Naive thymus-derived CD4-positive, alpha-beta T cell (primary cell): Measurements from ENCODE around the gene TTC29. TPM values are rescaled to one million over a fixed set of nuclear protein-coding genes. Genes with fewer than 3 reads are reported as not detected.

Experiments
- ATAC-seq: fragments of 150-1000 bp; cut with Tn5 transposase; 2 replicates; pipeline ENCODE4 v1.10.0; 2021; ENCODE audit warnings: mild to moderate bottlenecking, moderate library complexity
- CTCF ChIA-PET: fragments of 350-600 bp; sonication (Branson Sonifier 250); formaldehyde crosslinking; loops from one replicate; lab custom pipeline; 2021; ENCODE audit warnings: antibody characterized with exemption; lab: Charles Lee
- POLR2A ChIA-PET: fragments of 350-600 bp; sonication (Branson Sonifier 250); formaldehyde crosslinking; loops from one replicate; lab custom pipeline; 2021; ENCODE audit warnings: antibody characterized with exemption, inconsistent platforms; lab: Charles Lee
- DNase-seq, 9 donors: peaks; one replicate each; pipeline versions ENCODE4 v3.0.0 to v3.0.0-alpha.2; 2020 to 2022; ENCODE audit warnings: mixed read lengths in 1 of 9
- H3K27ac ChIP-seq: one replicate; pipeline ENCODE4 v1.7.0; 2013; ENCODE audit warnings: mild to moderate bottlenecking, low read depth, low read length, moderate library complexity
- H3K27me3 ChIP-seq, 2 donors: one replicate each; pipeline ENCODE4 v1.7.0; 2013; ENCODE audit warnings: low read length in 2 of 2, mild to moderate bottlenecking in 2 of 2, moderate library complexity in 2 of 2; ENCODE audit not compliant: control insufficient read depth in 2 of 2, insufficient read depth in 2 of 2
- H3K36me3 ChIP-seq, 3 experiments: 1 replicate in 2 of 3; 2 replicates in 1 of 3; pipeline ENCODE4 v1.7.0; 2013; ENCODE audit warnings: low read length in 3 of 3, mild to moderate bottlenecking in 3 of 3, moderate library complexity in 1 of 3; ENCODE audit not compliant: insufficient read depth in 3 of 3, control insufficient read depth in 2 of 3
- H3K4me1 ChIP-seq, 2 donors: one replicate each; pipeline ENCODE4 v1.7.0; 2013; ENCODE audit warnings: low read length in 2 of 2, mild to moderate bottlenecking in 2 of 2, moderate library complexity in 1 of 2; ENCODE audit not compliant: control insufficient read depth in 2 of 2, insufficient read depth in 2 of 2
- H3K4me3 ChIP-seq: 2 replicates; pipeline ENCODE4 v1.7.0; 2013; ENCODE audit warnings: mild to moderate bottlenecking, low read length
- H3K9me3 ChIP-seq, 3 experiments: 1 replicate in 2 of 3; 2 replicates in 1 of 3; pipeline ENCODE4 v1.7.0; 2013; ENCODE audit warnings: low read length in 3 of 3; ENCODE audit not compliant: control insufficient read depth in 2 of 3
- H3K27ac Mint-ChIP-seq, 9 donors: one replicate each; pipeline ENCODE4 v1.8.0; 2020 to 2022; ENCODE audit warnings: mixed read lengths in 9 of 9, mild to moderate bottlenecking in 8 of 9, moderate library complexity in 5 of 9, inconsistent platforms in 2 of 9
- H3K27me3 Mint-ChIP-seq, 5 donors: one replicate each; pipeline ENCODE4 v1.8.0; 2021 to 2022; ENCODE audit warnings: mixed read lengths in 5 of 5, mild to moderate bottlenecking in 1 of 5
- H3K36me3 Mint-ChIP-seq, 5 donors: one replicate each; pipeline ENCODE4 v1.8.0; 2020 to 2022; ENCODE audit warnings: mixed read lengths in 5 of 5, mild to moderate bottlenecking in 3 of 5, inconsistent platforms in 1 of 5
- H3K4me1 Mint-ChIP-seq, 7 donors: one replicate each; pipeline ENCODE4 v1.8.0; 2020 to 2022; ENCODE audit warnings: mixed read lengths in 7 of 7, mild to moderate bottlenecking in 3 of 7, inconsistent platforms in 1 of 7
- H3K4me3 Mint-ChIP-seq, 10 donors: one replicate each; pipeline ENCODE4 v1.8.0; 2020 to 2022; ENCODE audit warnings: mild to moderate bottlenecking in 10 of 10, mixed read lengths in 10 of 10, moderate library complexity in 6 of 10, inconsistent platforms in 2 of 10
- H3K9me3 Mint-ChIP-seq, 11 donors: one replicate each; pipeline ENCODE4 v1.8.0; 2020 to 2022; ENCODE audit warnings: mixed read lengths in 11 of 11, mild to moderate bottlenecking in 4 of 11, inconsistent platforms in 1 of 11, moderate library complexity in 1 of 11
- intact Hi-C, 2 donors: fragments of 100-400 bp; cut with micrococcal nuclease; formaldehyde crosslinking; loops; one replicate each; pipeline ENCODE4 v1.15.1; 2023
- polyA plus RNA-seq, 2 donors: library from polyadenylated mRNA; unstranded; fragments of 300-500 nt; fragmentation: Illumina TruSeq; gene quantifications; one replicate each; pipeline ENCODE4 v1.2.3, GENCODE V29; 2021
- total RNA-seq, 6 experiments: library from RNA in 5 of 6; stranded (reverse) in 5 of 6; gene quantifications; 1 replicate in 5 of 6; 2 replicates in 1 of 6; pipeline ENCODE4 v1.2.3 and lab custom pipeline; 2021 to 2026

TTC29 gene
- total and polyA plus RNA-seq, 7 experiments from 2014 or later, result not detected

DNA sequence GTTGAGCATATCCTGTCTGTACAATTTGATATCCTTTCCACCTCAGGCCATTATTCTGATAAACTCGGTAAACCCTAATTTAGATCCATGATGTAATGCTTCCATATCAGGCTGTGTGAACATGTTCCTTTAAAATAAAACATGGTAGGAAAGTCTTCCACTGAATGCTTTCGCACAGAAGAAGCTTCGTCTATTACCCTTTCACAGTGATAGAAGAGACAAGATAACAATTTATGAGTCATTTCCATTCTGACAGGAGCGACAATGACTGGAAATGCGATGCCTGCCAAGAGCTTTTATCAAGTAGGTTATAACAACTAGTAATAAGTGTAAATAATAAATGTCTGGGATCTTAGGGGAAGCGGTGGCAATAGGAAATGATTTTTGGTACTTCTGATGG, 98.8 kb downstream of the TTC29 start:
- intact Hi-C loops, result no loop called here
- ATAC-seq, result no peak
- no peak overlapping the region for H3K4me3 Mint-ChIP-seq
- no peak for DNase-seq
- no peaks in the 10 kb centered on the region for H3K27me3 ChIP-seq
- H3K27me3 Mint-ChIP-seq, result peaks cover 0 to 21% (median 0%) of the 10 kb centered on the region in 5 donors
- ChIA-PET POLR2A (no interaction called here), CTCF (no interaction called here)
- H3K9me3 Mint-ChIP-seq, result peaks cover 0 to 5% (median 0%) of the 10 kb centered on the region in 11 donors
- no peak overlapping the region for H3K4me3 ChIP-seq
- H3K36me3 Mint-ChIP-seq, result no peaks in the 10 kb centered on the region
- H3K27ac ChIP-seq, result no peak overlapping the region
- H3K4me1 Mint-ChIP-seq, result no peaks in the 10 kb centered on the region
- H3K4me1 ChIP-seq, result no peaks in the 10 kb centered on the region
- no peaks in the 10 kb centered on the region for H3K36me3 ChIP-seq
- H3K27ac Mint-ChIP-seq, result no peak overlapping the region
- no peaks in the 10 kb centered on the region for H3K9me3 ChIP-seq

DNA sequence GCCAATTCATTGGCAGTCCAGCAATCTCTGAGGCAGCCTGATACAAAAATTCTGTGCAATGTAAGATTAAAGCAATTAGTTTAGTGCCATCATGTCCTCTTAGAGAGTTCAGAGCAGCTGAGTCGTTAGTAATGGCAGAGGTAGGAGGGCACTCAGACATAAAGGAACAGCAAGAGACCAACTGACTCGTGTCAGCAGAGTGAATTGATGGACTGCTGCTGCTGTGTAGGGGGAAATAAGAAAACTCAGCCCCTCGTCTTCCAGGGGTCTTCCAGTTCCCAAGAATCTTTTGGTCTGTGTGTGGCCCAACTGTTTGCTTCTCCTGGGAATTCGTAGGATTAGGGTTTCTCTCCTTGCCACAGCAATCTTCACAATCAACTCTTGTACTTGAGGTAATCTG, 100.9 kb downstream of the TTC29 start:
- Histone ChIP-seq H3K4me3 (no peak overlapping the region), H3K36me3 (no peaks in the 10 kb centered on the region), H3K4me1 (no peaks in the 10 kb centered on the region), H3K9me3 (no peaks in the 10 kb centered on the region), H3K27me3 (no peaks in the 10 kb centered on the region), H3K27ac (no peak overlapping the region)
- ChIA-PET POLR2A (no interaction called here), CTCF (no interaction called here)
- no peak for DNase-seq
- Mint-ChIP-seq H3K4me1 (no peaks in the 10 kb centered on the region), H3K9me3 (peaks cover 0 to 2% (median 0%) of the 10 kb centered on the region in 11 donors), H3K36me3 (no peaks in the 10 kb centered on the region), H3K27ac (no peak overlapping the region), H3K27me3 (peaks cover 0 to 20% (median 0%) of the 10 kb centered on the region in 5 donors), H3K4me3 (no peak overlapping the region)
- no peak for ATAC-seq
- intact Hi-C loops, result no loop called here

DNA sequence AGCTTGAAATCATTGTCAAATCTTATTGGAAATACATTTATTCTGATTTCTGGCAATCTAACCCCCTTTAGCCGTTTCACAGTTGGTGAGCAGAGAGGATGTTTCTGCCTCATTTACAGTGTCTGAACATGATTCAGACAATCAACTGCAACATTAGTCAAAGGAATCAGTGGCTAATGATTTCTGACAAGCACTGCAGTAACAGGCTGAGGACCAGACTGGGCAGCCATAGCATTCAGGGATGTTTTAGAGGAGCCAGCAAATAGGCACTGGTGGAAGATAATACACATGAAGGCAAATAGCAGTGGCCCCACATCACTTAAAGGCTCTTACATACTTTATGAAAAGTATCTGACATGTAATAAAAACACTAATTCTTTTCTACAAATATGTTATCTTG, 102.8 kb downstream of the TTC29 start:
- H3K36me3 ChIP-seq, result no peaks in the 10 kb centered on the region
- no peak for ATAC-seq
- H3K4me3 ChIP-seq, result no peak overlapping the region
- Mint-ChIP-seq H3K4me1 (no peaks in the 10 kb centered on the region), H3K4me3 (no peak overlapping the region), H3K27me3 (peaks cover 0 to 16% (median 0%) of the 10 kb centered on the region in 5 donors), H3K36me3 (no peaks in the 10 kb centered on the region), H3K27ac (no peak overlapping the region), H3K9me3 (no peaks in the 10 kb centered on the region)
- intact Hi-C loops, result no loop called here
- no peak for DNase-seq
- H3K4me1 ChIP-seq, result no peaks in the 10 kb centered on the region
- ChIA-PET CTCF (no interaction called here), POLR2A (no interaction called here)
- no peaks in the 10 kb centered on the region for H3K27me3 ChIP-seq
- H3K27ac ChIP-seq, result no peak overlapping the region
- no peaks in the 10 kb centered on the region for H3K9me3 ChIP-seq

DNA sequence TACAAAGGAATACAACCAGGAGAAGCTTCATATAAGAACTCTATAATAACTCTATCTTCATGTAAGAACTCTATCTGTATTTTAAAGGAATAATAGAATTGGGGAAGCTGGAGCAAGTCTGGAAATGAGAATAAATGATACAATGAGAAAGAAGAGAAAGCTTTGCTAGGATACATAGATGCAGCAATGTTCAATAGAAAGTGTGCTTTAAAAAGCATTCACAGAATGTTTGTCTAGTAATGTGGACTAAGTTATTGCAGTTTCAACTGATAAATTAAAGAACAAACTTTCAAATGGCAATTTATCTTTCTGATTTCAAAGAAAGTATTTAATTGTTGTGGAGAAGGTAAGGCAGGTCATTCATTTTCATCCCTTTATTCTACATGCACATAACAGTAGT, 104.9 kb downstream of the TTC29 start:
- Histone ChIP-seq H3K27ac (no peak overlapping the region), H3K4me1 (no peaks in the 10 kb centered on the region), H3K9me3 (no peaks in the 10 kb centered on the region), H3K27me3 (no peaks in the 10 kb centered on the region), H3K4me3 (no peak overlapping the region), H3K36me3 (no peaks in the 10 kb centered on the region)
- peaks cover 0 to 16% (median 3%) of the 10 kb centered on the region in 5 donors for H3K27me3 Mint-ChIP-seq
- H3K9me3 Mint-ChIP-seq, result peaks cover 0 to 4% (median 0%) of the 10 kb centered on the region in 11 donors
- ChIA-PET CTCF (no interaction called here), POLR2A (no interaction called here)
- no peaks in the 10 kb centered on the region for H3K36me3 Mint-ChIP-seq
- H3K4me3 Mint-ChIP-seq, result no peak overlapping the region
- H3K4me1 Mint-ChIP-seq, result no peaks in the 10 kb centered on the region
- intact Hi-C loops, result no loop called here
- ATAC-seq (no peak), DNase-seq (no peak)
- no peak overlapping the region for H3K27ac Mint-ChIP-seq

DNA sequence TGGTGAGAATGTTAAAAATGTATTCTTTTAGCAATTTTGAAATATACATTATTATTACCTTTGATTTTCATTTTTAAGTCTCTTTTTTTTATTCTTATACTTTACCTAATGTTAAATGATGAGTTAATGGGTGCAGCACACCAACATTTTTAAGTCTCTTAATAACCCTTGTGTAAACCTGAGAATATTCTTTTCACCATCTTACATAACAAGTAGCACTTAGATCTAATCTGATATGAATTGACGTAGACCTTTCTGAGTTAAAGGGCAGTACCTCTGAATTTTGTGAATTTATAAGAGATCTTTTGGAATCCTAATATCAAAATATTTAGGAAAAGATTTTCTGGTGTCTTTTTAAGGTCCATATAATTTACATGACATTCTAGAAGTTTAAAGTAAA, 110.6 kb downstream of the TTC29 start:
- Histone ChIP-seq H3K4me3 (no peak overlapping the region), H3K27me3 (no peaks in the 10 kb centered on the region), H3K36me3 (no peaks in the 10 kb centered on the region), H3K4me1 (no peaks in the 10 kb centered on the region), H3K27ac (no peak overlapping the region), H3K9me3 (no peaks in the 10 kb centered on the region)
- no peaks in the 10 kb centered on the region for H3K4me1 Mint-ChIP-seq
- no peaks in the 10 kb centered on the region for H3K36me3 Mint-ChIP-seq
- ChIA-PET POLR2A (no interaction called here), CTCF (no interaction called here)
- intact Hi-C loops, result no loop called here
- ATAC-seq (no peak), DNase-seq (no peak)
- H3K4me3 Mint-ChIP-seq, result no peak overlapping the region
- H3K9me3 Mint-ChIP-seq, result peaks cover 0 to 4% (median 0%) of the 10 kb centered on the region in 11 donors
- no peak overlapping the region for H3K27ac Mint-ChIP-seq
- H3K27me3 Mint-ChIP-seq, result peaks cover 2 to 12% (median 5%) of the 10 kb centered on the region in 5 donors

DNA sequence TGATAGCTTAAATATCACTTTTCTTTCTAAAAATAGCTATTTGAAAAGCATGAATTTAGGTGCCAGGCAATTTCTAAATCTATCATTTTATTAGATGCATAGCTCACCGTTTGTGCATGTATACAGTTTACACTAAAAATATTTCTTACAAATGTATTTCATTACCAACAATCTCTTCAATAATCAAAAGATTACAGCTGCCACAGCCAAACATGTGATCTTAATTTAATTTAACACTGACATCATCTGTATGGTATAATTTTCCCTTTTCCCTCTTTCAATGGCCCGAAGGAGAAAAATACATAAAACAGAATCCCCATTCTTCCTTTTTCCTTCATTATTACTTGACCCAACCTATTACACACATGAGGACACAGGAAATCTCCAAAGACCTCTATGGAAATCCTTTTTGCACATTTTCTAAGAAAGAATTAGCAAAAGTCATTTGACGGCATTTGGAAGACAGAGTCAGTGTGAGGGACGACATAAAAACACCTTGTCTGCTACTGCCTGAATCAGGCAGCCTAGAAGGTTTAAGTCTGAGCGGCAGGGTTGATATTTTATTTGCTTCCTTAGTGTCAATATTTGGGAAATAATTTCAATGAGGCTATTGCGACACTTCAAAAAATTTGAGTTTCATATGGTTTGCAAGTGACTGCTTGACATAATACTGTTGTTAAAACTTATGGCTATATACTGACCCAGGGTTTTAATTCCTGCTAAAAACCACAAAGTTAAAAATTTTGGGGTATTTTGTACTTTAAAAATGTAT, 111.2 kb downstream of the TTC29 start:
- Mint-ChIP-seq H3K9me3 (peaks cover 0 to 4% (median 0%) of the 10 kb centered on the region in 11 donors), H3K4me1 (no peaks in the 10 kb centered on the region), H3K4me3 (no peak overlapping the region), H3K27me3 (peaks cover 2 to 12% (median 5%) of the 10 kb centered on the region in 5 donors), H3K36me3 (no peaks in the 10 kb centered on the region), H3K27ac (no peak overlapping the region)
- intact Hi-C loops, result no loop called here
- POLR2A ChIA-PET, result no interaction called here
- ATAC-seq, result no peak
- no peak overlapping the region for H3K4me3 ChIP-seq
- no peaks in the 10 kb centered on the region for H3K27me3 ChIP-seq
- no peaks in the 10 kb centered on the region for H3K4me1 ChIP-seq
- H3K9me3 ChIP-seq, result no peaks in the 10 kb centered on the region
- H3K36me3 ChIP-seq, result no peaks in the 10 kb centered on the region
- CTCF ChIA-PET, result no interaction called here
- no peak for DNase-seq
- H3K27ac ChIP-seq, result no peak overlapping the region

DNA sequence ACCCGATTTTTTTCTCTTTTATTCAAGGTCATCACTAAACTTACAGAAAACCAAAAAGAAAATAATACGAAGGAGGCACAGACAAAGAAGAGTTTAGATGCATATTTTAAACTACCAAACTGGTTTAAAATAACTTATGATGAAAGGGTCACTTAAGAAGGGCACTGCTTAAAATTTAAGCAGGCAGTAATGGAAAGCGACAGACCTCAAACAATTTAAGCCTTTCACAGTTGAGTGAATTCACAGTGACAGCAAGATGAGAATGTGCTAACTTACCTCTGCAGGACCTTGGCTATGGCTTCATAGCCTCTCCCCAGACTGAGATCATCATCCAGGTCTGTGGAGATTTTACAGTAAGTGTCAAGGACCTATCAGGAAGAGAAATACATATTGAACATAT, 112.1 kb downstream of the TTC29 start:
- Histone ChIP-seq H3K27me3 (no peaks in the 10 kb centered on the region), H3K4me3 (no peak overlapping the region), H3K4me1 (no peaks in the 10 kb centered on the region), H3K9me3 (no peaks in the 10 kb centered on the region), H3K27ac (no peak overlapping the region), H3K36me3 (no peaks in the 10 kb centered on the region)
- peaks cover 0 to 4% (median 0%) of the 10 kb centered on the region in 11 donors for H3K9me3 Mint-ChIP-seq
- no peaks in the 10 kb centered on the region for H3K36me3 Mint-ChIP-seq
- CTCF ChIA-PET, result no interaction called here
- DNase-seq (no peak), ATAC-seq (no peak)
- H3K27ac Mint-ChIP-seq, result no peak overlapping the region
- no peak overlapping the region for H3K4me3 Mint-ChIP-seq
- peaks cover 2 to 18% (median 7%) of the 10 kb centered on the region in 5 donors for H3K27me3 Mint-ChIP-seq
- intact Hi-C loops, result no loop called here
- H3K4me1 Mint-ChIP-seq, result no peaks in the 10 kb centered on the region
- POLR2A ChIA-PET, result no interaction called here
